ENCODE results near the gene HDAC10.

HDAC10 gene

GRCh38 chr22:50210378-50211139 is 40.5 kb downstream of the HDAC10 start:
- peak overlapping the region; percentile 38 for H3K27ac ChIP-seq
- no peak for TF ChIP-seq CTCF (conservative IDR thresholded peaks at IDR 0.05; ENCODE audit: low read depth)
- no peak for DNase-seq (ENCODE audit: low spot score)
- POLR2A ChIA-PET (ENCODE audit: low non-redundant PET): no interaction called here
- CTCF ChIA-PET: no interaction called here

GRCh38 chr22:50209893-50210292 is 41.2 kb downstream of the HDAC10 start:
- TF ChIP-seq CTCF (conservative IDR thresholded peaks at IDR 0.05; ENCODE audit: low read depth): peak; percentile 85
- DNase-seq (ENCODE audit: low spot score): peak; percentile 48
- POLR2A ChIA-PET (ENCODE audit: low non-redundant PET): no interaction called here
- H3K27ac ChIP-seq: peak overlapping the region; percentile 38
- CTCF ChIA-PET: no interaction called here

GRCh38 chr22:50208939-50209892 is 41.8 kb downstream of the HDAC10 start:
- ChIA-PET CTCF (interaction anchor here (0.6 to 1.0 kb wide), 2 partner anchors 55 to 60 kb away, joined by 3 to 4 read pairs; no protein-coding TSS in a partner anchor), POLR2A (ENCODE audit: low non-redundant PET) (interaction anchor here (0.6 kb wide), 1 partner anchor 176 kb away, joined by 4 read pairs; no protein-coding TSS in a partner anchor)
- no peak for TF ChIP-seq CTCF (conservative IDR thresholded peaks at IDR 0.05; ENCODE audit: low read depth)
- H3K27ac ChIP-seq: peak overlapping the region; percentile 38
- DNase-seq (ENCODE audit: low spot score): no peak

GRCh38 chr22:50208430-50208938 is 42.6 kb downstream of the HDAC10 start:
- POLR2A ChIA-PET (ENCODE audit: low non-redundant PET): interaction anchor here (0.6 kb wide), 1 partner anchor 176 kb away, joined by 4 read pairs; no protein-coding TSS in a partner anchor
- H3K27ac ChIP-seq: peak overlapping the region; percentile 38
- CTCF ChIA-PET: interaction anchor here (0.6 to 1.0 kb wide), 2 partner anchors 54 to 59 kb away, joined by 3 to 4 read pairs; no protein-coding TSS in a partner anchor
- no peak for DNase-seq (ENCODE audit: low spot score)
- no peak for TF ChIP-seq CTCF (conservative IDR thresholded peaks at IDR 0.05; ENCODE audit: low read depth)

- ChIA-PET POLR2A (ENCODE audit: low non-redundant PET) (no interaction called here), CTCF (no interaction called here)
- peak overlapping the region; percentile 38 for H3K27ac ChIP-seq
Observed at GRCh38 chr22:50207383-50208140, 43.5 kb downstream of the HDAC10 start.

More at GRCh38 chr22:50207383-50208140, 43.5 kb downstream of the HDAC10 start:
- DNase-seq (ENCODE audit: low spot score): no peak
- TF ChIP-seq CTCF (conservative IDR thresholded peaks at IDR 0.05; ENCODE audit: low read depth): no peak
